Mesenteric fat pad (tissue), 1 donor: ENCODE data around the gene SLC11A2. TPM values are rescaled to one million over a fixed set of nuclear protein-coding genes. Genes with fewer than 3 reads are reported as not detected.
"Not testable (repeated sequence)": the region's sequence is repeated elsewhere in the genome, so short reads cannot be mapped to it uniquely, and the experiment has no call there.

Experiments
- DNase-seq: peaks from one replicate; pipeline ENCODE4 v3.0.0-alpha.2; 2020; ENCODE audit warnings: low spot score
- total RNA-seq: library from RNA; stranded (reverse); fragmentation: NEBNext Ultra II Directional; extraction: Animal tissue kit (Norgen Biotek cat#: 25700); gene quantifications from one replicate; pipeline ENCODE4 v1.2.1, GENCODE V29; 2021
- donor health status: DM: yes; HTN: yes; CAD: no.

The SLC11A2 gene
- total RNA-seq, 1 donor from 2014 or later = 72.0 TPM

DNA sequence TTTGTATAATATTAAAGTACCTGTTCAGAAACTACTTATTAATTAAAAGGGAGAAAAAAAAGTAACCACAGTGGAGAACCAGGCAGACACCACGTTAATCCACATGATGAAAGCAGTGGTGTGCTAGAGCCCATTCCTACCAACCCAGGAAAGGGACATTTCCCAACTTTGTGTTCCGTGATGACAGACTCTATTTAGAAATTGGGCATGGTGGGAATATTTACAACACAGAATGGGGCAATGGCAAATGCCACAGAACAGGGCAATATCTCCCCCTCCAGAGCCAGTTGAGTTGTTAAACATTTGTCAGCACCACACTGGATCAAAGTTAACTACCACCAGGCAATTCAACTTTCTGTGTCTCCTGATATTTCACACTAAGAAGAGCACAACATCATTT lies 75.1 kb downstream of the SLC11A2 start:
- no peak for DNase-seq

DNA sequence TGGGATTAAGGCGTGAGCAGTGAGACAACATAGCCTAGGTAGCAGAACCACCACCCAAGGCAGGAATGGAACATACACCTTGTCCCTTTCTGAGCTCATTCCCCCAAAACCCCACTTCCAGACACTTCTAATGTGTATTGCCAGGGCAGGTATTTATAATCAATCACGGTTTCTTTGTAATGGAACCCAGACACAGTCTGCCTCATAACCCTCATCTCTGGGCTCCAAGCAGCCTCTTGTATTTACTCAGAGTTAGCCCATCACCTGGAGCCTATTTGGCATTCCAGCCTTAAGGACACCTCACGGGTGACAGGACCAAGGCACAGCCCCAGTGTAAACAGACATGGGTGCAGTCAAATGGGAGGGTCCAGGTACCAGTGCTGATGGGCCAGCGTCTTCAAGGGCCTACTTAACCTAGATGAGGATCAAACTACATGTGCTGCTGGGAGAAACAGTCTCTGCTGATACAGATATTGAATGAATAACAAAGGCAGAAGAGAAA lies 76.3 kb downstream of the SLC11A2 start:
- DNase-seq = no peak

- no peak for DNase-seq
Measured at GRCh38 chr12:50948798-50949197, 77.4 kb downstream of the SLC11A2 start.

GRCh38 chr12:50947933-50948626 lies 78.1 kb downstream of the SLC11A2 start:
- no peak for DNase-seq

DNA sequence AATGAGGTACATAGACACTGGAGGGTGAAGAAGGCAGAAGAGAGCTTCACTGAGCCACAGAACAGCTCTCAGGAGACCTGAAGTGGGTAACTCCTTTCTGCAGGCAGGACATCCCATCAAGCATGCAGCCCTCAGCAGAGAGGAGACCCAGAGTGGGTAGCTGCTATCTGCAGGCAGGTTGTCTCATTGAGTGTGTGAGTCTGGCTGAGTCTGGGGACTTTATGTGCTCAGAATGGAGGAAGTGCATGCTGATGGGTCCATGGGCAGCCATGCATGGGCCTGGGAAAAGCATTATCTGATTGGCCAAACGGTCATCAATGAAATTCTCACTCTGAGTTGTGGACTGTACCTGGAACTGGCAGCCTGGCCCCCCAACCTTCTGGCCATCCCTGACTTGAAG lies 88.5 kb downstream of the SLC11A2 start:
- no peak for DNase-seq

- no peak for DNase-seq
Measured at GRCh38 chr12:50936821-50937530, 89.2 kb downstream of the SLC11A2 start.

- no peak for DNase-seq
Measured at GRCh38 chr12:50934981-50935807, 91.0 kb downstream of the SLC11A2 start.

- no peak for DNase-seq
Measured at GRCh38 chr12:50934371-50934851, 91.8 kb downstream of the SLC11A2 start.

DNA sequence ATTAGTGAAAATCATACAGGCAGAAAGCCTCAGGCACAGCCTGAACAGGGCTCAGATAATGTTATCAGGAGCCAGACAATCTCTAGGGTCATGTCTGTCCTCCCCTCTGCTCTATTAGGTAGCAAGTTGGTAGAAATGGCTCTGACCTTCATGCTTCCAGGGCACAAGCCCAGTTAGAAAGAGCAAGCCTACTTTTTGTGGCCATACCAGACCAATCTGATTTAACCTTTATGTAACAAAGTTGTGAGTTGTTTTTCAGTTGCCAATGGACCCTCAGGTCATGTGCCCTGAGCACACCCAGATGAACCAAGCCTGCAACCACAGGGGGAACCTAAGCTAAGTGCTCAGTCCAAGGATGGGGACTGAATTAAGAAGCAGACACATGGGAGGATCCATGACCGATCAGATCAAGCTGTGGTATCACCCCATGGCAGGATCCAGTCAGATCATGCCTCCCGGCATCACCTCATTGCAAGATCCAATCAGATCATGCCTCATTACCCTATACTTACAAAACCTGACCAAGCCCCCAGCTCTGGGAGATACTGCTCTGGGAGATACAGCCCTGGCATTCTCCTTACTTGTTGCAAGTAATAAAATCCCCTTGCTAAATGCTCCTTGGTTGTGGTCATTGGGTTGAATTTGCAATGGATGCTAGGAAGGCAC lies 92.6 kb downstream of the SLC11A2 start:
- DNase-seq = no peak

- DNase-seq = no peak
Measured at GRCh38 chr12:50932787-50933280, 93.3 kb downstream of the SLC11A2 start.

DNA sequence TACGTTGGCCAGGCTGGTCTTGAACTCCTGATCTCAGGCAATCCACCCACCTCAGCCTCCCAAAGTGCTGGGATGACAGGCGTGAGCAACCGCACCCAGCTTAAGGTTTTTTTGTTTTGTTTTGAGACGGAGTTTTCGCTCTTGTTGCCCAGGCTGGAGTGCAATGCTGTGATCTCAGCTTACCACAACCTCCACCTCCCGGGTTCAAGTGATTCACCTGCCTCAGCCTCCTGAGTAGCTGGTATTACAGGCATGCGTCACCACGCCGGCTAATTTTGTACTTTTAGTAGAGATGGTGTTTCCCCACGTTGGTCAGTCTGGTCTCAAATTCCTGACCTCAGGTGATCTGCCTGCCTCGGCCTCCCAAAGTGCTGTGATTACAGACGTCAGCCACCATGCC lies 95.7 kb downstream of the SLC11A2 start:
- DNase-seq = not testable (repeated sequence)

DNA sequence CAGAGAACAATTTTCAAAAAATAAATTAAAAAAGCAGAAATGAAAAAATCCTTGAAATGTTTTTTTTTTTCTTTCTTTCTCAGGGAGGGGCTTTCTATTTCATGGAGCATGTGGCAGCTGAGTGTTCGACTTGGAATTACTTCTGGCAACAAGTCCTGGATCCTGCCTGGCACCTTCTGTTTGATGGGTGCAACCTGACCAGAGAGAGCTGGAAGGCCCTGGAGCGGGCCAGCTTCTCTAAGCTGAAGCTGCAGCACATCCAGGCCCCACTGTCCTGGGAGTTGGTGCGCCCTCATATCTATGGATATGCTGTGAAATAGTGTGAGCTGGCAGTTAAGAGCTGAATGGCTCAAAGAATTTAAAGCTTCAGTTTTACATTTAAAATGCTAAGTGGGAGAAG lies 96.4 kb downstream of the SLC11A2 start:
- DNase-seq = no peak

Other genes with a start within 250 kb of the SLC11A2 start
- gene TMPRSS12, start 183.5 kb downstream of the SLC11A2 start, total RNA-seq = not detected
- gene HIGD1C, start 73.8 kb downstream of the SLC11A2 start, total RNA-seq = not detected
- 49.1 TPM for gene LETMD1, start 21.9 kb upstream of the SLC11A2 start, total RNA-seq
- 33.6 TPM for gene CSRNP2, start 57.2 kb upstream of the SLC11A2 start, total RNA-seq
- gene TFCP2, start 146.8 kb upstream of the SLC11A2 start, total RNA-seq = 21.9 TPM
- 14.8 TPM for gene POU6F1, start 191.7 kb upstream of the SLC11A2 start, total RNA-seq
- 159 TPM for gene DAZAP2, start 212.4 kb upstream of the SLC11A2 start, total RNA-seq
- 10.1 TPM for gene SMAGP, start 244.0 kb upstream of the SLC11A2 start, total RNA-seq